Esophagus squamous epithelium (tissue), 4 donors: ENCODE results near the gene LRRC4C.

Source experiments
- CTCF ChIP-seq, 6 experiments: fragments of 450-650 bp in 4 of 6; fragments of 200-600 bp in 2 of 6; sonication (generic) in 2 of 6; IDR thresholded peaks; one replicate each; pipeline ENCODE4 v1.5.1; 2016 to 2019; ENCODE audit warnings: antibody characterized with exemption in 6 of 6, mild to moderate bottlenecking in 4 of 6, moderate library complexity in 4 of 6
- POLR2A ChIP-seq, 4 donors: fragments of 450-650 bp; IDR thresholded peaks; one replicate each; pipeline ENCODE4 v1.6.1; 2017; ENCODE audit warnings: antibody characterized with exemption in 4 of 4, mild to moderate bottlenecking in 4 of 4, moderate library complexity in 3 of 4

GRCh38 chr11:40882301-40882700 lies 577.2 kb downstream of the LRRC4C start:
- TF ChIP-seq CTCF (IDR thresholded peaks at IDR 0.05) = no peak
- TF ChIP-seq POLR2A (IDR thresholded peaks at IDR 0.05) = no peak
